Naive thymus-derived CD4-positive, alpha-beta T cell (primary cell): Measurements from ENCODE around the gene ZNF169. TPM values are rescaled to one million over a fixed set of nuclear protein-coding genes. Genes with fewer than 3 reads are reported as not detected.

Experiments
- ATAC-seq: fragments of 150-1000 bp; cut with Tn5 transposase; 2 replicates; pipeline ENCODE4 v1.10.0; 2021; ENCODE audit warnings: mild to moderate bottlenecking, moderate library complexity
- CTCF ChIA-PET: fragments of 350-600 bp; sonication (Branson Sonifier 250); formaldehyde crosslinking; loops from one replicate; lab custom pipeline; 2021; ENCODE audit warnings: antibody characterized with exemption; lab: Charles Lee
- POLR2A ChIA-PET: fragments of 350-600 bp; sonication (Branson Sonifier 250); formaldehyde crosslinking; loops from one replicate; lab custom pipeline; 2021; ENCODE audit warnings: antibody characterized with exemption, inconsistent platforms; lab: Charles Lee
- DNase-seq, 9 donors: peaks; one replicate each; pipeline versions ENCODE4 v3.0.0 to v3.0.0-alpha.2; 2020 to 2022; ENCODE audit warnings: mixed read lengths in 1 of 9
- H3K27ac ChIP-seq: one replicate; pipeline ENCODE4 v1.7.0; 2013; ENCODE audit warnings: mild to moderate bottlenecking, low read depth, low read length, moderate library complexity
- H3K27me3 ChIP-seq, 2 donors: one replicate each; pipeline ENCODE4 v1.7.0; 2013; ENCODE audit warnings: low read length in 2 of 2, mild to moderate bottlenecking in 2 of 2, moderate library complexity in 2 of 2; ENCODE audit not compliant: control insufficient read depth in 2 of 2, insufficient read depth in 2 of 2
- H3K36me3 ChIP-seq, 3 experiments: 1 replicate in 2 of 3; 2 replicates in 1 of 3; pipeline ENCODE4 v1.7.0; 2013; ENCODE audit warnings: low read length in 3 of 3, mild to moderate bottlenecking in 3 of 3, moderate library complexity in 1 of 3; ENCODE audit not compliant: insufficient read depth in 3 of 3, control insufficient read depth in 2 of 3
- H3K4me1 ChIP-seq, 2 donors: one replicate each; pipeline ENCODE4 v1.7.0; 2013; ENCODE audit warnings: low read length in 2 of 2, mild to moderate bottlenecking in 2 of 2, moderate library complexity in 1 of 2; ENCODE audit not compliant: control insufficient read depth in 2 of 2, insufficient read depth in 2 of 2
- H3K4me3 ChIP-seq: 2 replicates; pipeline ENCODE4 v1.7.0; 2013; ENCODE audit warnings: mild to moderate bottlenecking, low read length
- H3K9me3 ChIP-seq, 3 experiments: 1 replicate in 2 of 3; 2 replicates in 1 of 3; pipeline ENCODE4 v1.7.0; 2013; ENCODE audit warnings: low read length in 3 of 3; ENCODE audit not compliant: control insufficient read depth in 2 of 3
- H3K27ac Mint-ChIP-seq, 9 donors: one replicate each; pipeline ENCODE4 v1.8.0; 2020 to 2022; ENCODE audit warnings: mixed read lengths in 9 of 9, mild to moderate bottlenecking in 8 of 9, moderate library complexity in 5 of 9, inconsistent platforms in 2 of 9
- H3K27me3 Mint-ChIP-seq, 5 donors: one replicate each; pipeline ENCODE4 v1.8.0; 2021 to 2022; ENCODE audit warnings: mixed read lengths in 5 of 5, mild to moderate bottlenecking in 1 of 5
- H3K36me3 Mint-ChIP-seq, 5 donors: one replicate each; pipeline ENCODE4 v1.8.0; 2020 to 2022; ENCODE audit warnings: mixed read lengths in 5 of 5, mild to moderate bottlenecking in 3 of 5, inconsistent platforms in 1 of 5
- H3K4me1 Mint-ChIP-seq, 7 donors: one replicate each; pipeline ENCODE4 v1.8.0; 2020 to 2022; ENCODE audit warnings: mixed read lengths in 7 of 7, mild to moderate bottlenecking in 3 of 7, inconsistent platforms in 1 of 7
- H3K4me3 Mint-ChIP-seq, 10 donors: one replicate each; pipeline ENCODE4 v1.8.0; 2020 to 2022; ENCODE audit warnings: mild to moderate bottlenecking in 10 of 10, mixed read lengths in 10 of 10, moderate library complexity in 6 of 10, inconsistent platforms in 2 of 10
- H3K9me3 Mint-ChIP-seq, 11 donors: one replicate each; pipeline ENCODE4 v1.8.0; 2020 to 2022; ENCODE audit warnings: mixed read lengths in 11 of 11, mild to moderate bottlenecking in 4 of 11, inconsistent platforms in 1 of 11, moderate library complexity in 1 of 11
- intact Hi-C, 2 donors: fragments of 100-400 bp; cut with micrococcal nuclease; formaldehyde crosslinking; loops; one replicate each; pipeline ENCODE4 v1.15.1; 2023
- polyA plus RNA-seq, 2 donors: library from polyadenylated mRNA; unstranded; fragments of 300-500 nt; fragmentation: Illumina TruSeq; gene quantifications; one replicate each; pipeline ENCODE4 v1.2.3, GENCODE V29; 2021
- total RNA-seq, 6 experiments: library from RNA in 5 of 6; stranded (reverse) in 5 of 6; gene quantifications; 1 replicate in 5 of 6; 2 replicates in 1 of 6; pipeline ENCODE4 v1.2.3 and lab custom pipeline; 2021 to 2026

The ZNF169 gene
- total and polyA plus RNA-seq, 7 experiments from 2014 or later: 4.5 to 28.4 (median 8.1) TPM

- Mint-ChIP-seq H3K4me1 (peaks cover 3 to 14% (median 6%) of the 10 kb centered on the region in 7 donors), H3K27ac (no peak overlapping the region), H3K36me3 (peaks cover 30 to 76% (median 61%) of the 10 kb centered on the region in 5 donors), H3K27me3 (no peaks in the 10 kb centered on the region), H3K4me3 (no peak overlapping the region), H3K9me3 (peaks cover 0 to 22% (median 3%) of the 10 kb centered on the region in 11 donors)
- Histone ChIP-seq H3K4me3 (no peak overlapping the region), H3K9me3 (no peaks in the 10 kb centered on the region), H3K27me3 (no peaks in the 10 kb centered on the region), H3K4me1 (no peaks in the 10 kb centered on the region), H3K27ac (no peak overlapping the region), H3K36me3 (peaks cover 0 to 42% (median 3%) of the 10 kb centered on the region in 3 experiments)
- ATAC-seq (no peak), DNase-seq (no peak)
- CTCF ChIA-PET: interaction anchor here (0.5 to 0.7 kb wide), 2 partner anchors 13 to 16 kb away, joined by 3 read pairs; no protein-coding TSS in a partner anchor
- POLR2A ChIA-PET: no interaction called here
- intact Hi-C loops: no loop called here
Measured at GRCh38 chr9:94280409-94280989, 21.4 kb downstream of the ZNF169 start.

- intact Hi-C loops: no loop called here
- CTCF ChIA-PET: interaction anchor here (0.5 to 0.7 kb wide), 2 partner anchors 14 to 16 kb away, joined by 3 read pairs; no protein-coding TSS in a partner anchor
- ATAC-seq (no peak), DNase-seq (no peak)
- Histone ChIP-seq H3K9me3 (no peaks in the 10 kb centered on the region), H3K4me1 (no peaks in the 10 kb centered on the region), H3K4me3 (no peak overlapping the region), H3K36me3 (peaks cover 0 to 45% (median 3%) of the 10 kb centered on the region in 3 experiments), H3K27ac (no peak overlapping the region), H3K27me3 (no peaks in the 10 kb centered on the region)
- POLR2A ChIA-PET: no interaction called here
- Mint-ChIP-seq H3K27ac (no peak overlapping the region), H3K4me1 (peaks cover 3 to 14% (median 6%) of the 10 kb centered on the region in 7 donors), H3K4me3 (no peak overlapping the region), H3K9me3 (peaks cover 0 to 22% (median 3%) of the 10 kb centered on the region in 11 donors), H3K36me3 (peaks cover 32 to 76% (median 63%) of the 10 kb centered on the region in 5 donors), H3K27me3 (no peaks in the 10 kb centered on the region)
Measured at GRCh38 chr9:94281101-94281500, 22.0 kb downstream of the ZNF169 start.

DNA sequence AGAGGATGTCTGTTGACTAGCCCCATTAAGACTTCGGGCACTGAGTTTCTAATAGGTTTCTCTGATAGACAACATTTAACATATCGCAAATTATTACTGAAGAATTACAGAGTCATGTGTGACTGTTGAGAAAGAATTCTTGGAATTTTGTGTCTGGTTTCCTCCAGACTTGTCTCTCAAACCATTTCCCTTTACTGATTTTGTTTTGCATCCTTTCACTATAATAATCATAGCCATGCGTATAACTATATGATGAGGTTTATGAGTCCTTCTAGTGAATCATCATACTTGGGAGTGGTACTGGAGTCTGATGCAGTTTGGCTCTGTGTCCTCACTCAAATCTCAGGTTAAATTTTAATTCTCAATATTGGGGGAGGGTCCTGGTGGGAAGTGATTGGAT, 27.0 kb downstream of the ZNF169 start:
- Histone ChIP-seq H3K36me3 (peaks cover 0 to 41% (median 0%) of the 10 kb centered on the region in 3 experiments), H3K4me1 (no peaks in the 10 kb centered on the region), H3K4me3 (no peak overlapping the region), H3K27ac (no peak overlapping the region), H3K9me3 (no peaks in the 10 kb centered on the region), H3K27me3 (no peaks in the 10 kb centered on the region)
- H3K9me3 Mint-ChIP-seq: peaks cover 0 to 6% (median 0%) of the 10 kb centered on the region in 11 donors
- H3K27me3 Mint-ChIP-seq: no peaks in the 10 kb centered on the region
- POLR2A ChIA-PET: no interaction called here
- peaks cover 22 to 68% (median 56%) of the 10 kb centered on the region in 5 donors for H3K36me3 Mint-ChIP-seq
- ATAC-seq (no peak), DNase-seq (no peak)
- H3K4me3 Mint-ChIP-seq: no peak overlapping the region
- CTCF ChIA-PET: no interaction called here
- peak overlapping the region in 1 of 9 donors; percentile 76 for H3K27ac Mint-ChIP-seq
- intact Hi-C loops: no loop called here
- H3K4me1 Mint-ChIP-seq: peaks cover 0 to 8% (median 4%) of the 10 kb centered on the region in 7 donors

- peaks cover 0 to 45% (median 0%) of the 10 kb centered on the region in 3 experiments for H3K36me3 ChIP-seq
- intact Hi-C loops: no loop called here
- DNase-seq: no peak
- H3K27ac ChIP-seq: no peak overlapping the region
- CTCF ChIA-PET: no interaction called here
- ATAC-seq: no peak
- Mint-ChIP-seq H3K27me3 (no peaks in the 10 kb centered on the region), H3K4me1 (peaks cover 0 to 4% (median 2%) of the 10 kb centered on the region in 7 donors), H3K9me3 (peaks cover 0 to 5% (median 0%) of the 10 kb centered on the region in 11 donors), H3K27ac (no peak overlapping the region), H3K36me3 (peaks cover 16 to 68% (median 54%) of the 10 kb centered on the region in 5 donors), H3K4me3 (no peak overlapping the region)
- no peaks in the 10 kb centered on the region for H3K9me3 ChIP-seq
- no peak overlapping the region for H3K4me3 ChIP-seq
- H3K27me3 ChIP-seq: no peaks in the 10 kb centered on the region
- POLR2A ChIA-PET: interaction anchor here (0.9 kb wide), 1 partner anchor 45 kb away, joined by 3 read pairs; no protein-coding TSS in a partner anchor
- H3K4me1 ChIP-seq: no peaks in the 10 kb centered on the region
Measured at GRCh38 chr9:94287877-94288513, 28.9 kb downstream of the ZNF169 start.

DNA sequence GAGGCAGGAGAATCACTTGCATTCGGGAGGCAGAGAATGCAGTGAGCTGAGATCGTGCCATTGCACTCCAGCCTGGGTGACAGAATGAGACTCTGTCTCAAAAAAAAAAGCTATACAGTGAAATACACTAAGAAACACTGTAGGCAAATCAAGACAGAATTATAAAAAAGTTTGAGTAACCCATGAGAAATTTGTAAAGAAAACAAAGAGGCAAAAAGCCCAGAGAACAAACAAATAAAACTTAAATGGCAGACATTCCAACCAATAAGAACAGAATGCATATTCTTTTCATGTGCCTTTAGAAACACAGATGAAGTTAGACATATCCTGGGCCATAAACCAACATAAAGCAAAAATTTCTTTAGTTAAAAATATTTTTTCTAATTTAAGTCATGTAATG, 30.6 kb downstream of the ZNF169 start:
- CTCF ChIA-PET: no interaction called here

DNA sequence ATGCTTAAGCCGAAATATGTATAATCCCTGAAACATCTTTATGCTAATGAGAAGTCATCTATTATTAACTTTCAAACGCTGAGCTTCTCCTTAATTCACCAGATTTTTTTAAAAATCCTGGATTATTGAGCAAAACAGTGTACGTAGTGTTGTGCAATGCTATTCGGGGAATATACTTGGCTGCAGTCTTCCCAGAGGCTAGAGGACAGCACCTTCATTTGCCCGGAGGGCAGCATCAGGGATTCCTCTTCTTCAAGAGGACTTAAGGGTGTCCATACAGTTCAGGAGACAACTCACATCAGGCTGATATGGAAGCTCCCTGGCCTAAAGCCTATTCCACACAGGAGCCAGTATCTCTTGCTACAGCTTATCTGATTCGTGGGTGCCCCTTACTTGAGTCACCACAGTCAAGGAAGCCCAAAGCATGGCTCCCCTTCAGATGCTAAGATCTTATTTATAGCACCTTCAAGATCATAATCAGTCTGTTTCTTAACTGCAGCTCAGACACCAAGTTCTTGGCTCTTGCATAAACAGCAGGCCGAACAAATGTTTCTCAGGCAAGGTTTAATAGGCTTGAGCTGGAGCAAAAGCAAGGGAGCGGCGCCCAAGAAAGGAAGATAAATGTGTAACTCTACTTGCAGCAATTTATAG, 40.0 kb downstream of the ZNF169 start:
- Histone ChIP-seq H3K4me1 (no peaks in the 10 kb centered on the region), H3K36me3 (peaks cover 0 to 20% (median 7%) of the 10 kb centered on the region in 3 experiments), H3K27ac (no peak overlapping the region), H3K9me3 (no peaks in the 10 kb centered on the region), H3K27me3 (no peaks in the 10 kb centered on the region), H3K4me3 (no peak overlapping the region)
- no peaks in the 10 kb centered on the region for H3K4me1 Mint-ChIP-seq
- no peak overlapping the region for H3K4me3 Mint-ChIP-seq
- CTCF ChIA-PET: no interaction called here
- DNase-seq: no peak
- POLR2A ChIA-PET: no interaction called here
- peaks cover 5 to 56% (median 30%) of the 10 kb centered on the region in 5 donors for H3K36me3 Mint-ChIP-seq
- no peaks in the 10 kb centered on the region for H3K9me3 Mint-ChIP-seq
- H3K27ac Mint-ChIP-seq: no peak overlapping the region
- no peaks in the 10 kb centered on the region for H3K27me3 Mint-ChIP-seq
- intact Hi-C loops: no loop called here
- ATAC-seq: no peak

More for the DNA sequence above, 30.6 kb downstream of the ZNF169 start:
- no peaks in the 10 kb centered on the region for H3K4me1 ChIP-seq
- no peaks in the 10 kb centered on the region for H3K27me3 ChIP-seq
- Mint-ChIP-seq H3K27ac (no peak overlapping the region), H3K36me3 (peaks cover 24 to 76% (median 62%) of the 10 kb centered on the region in 5 donors), H3K9me3 (peaks cover 0 to 5% (median 0%) of the 10 kb centered on the region in 11 donors), H3K4me1 (peaks cover 0 to 4% (median 2%) of the 10 kb centered on the region in 7 donors), H3K4me3 (no peak overlapping the region), H3K27me3 (no peaks in the 10 kb centered on the region)
- no peak overlapping the region for H3K4me3 ChIP-seq
- ATAC-seq (no peak), DNase-seq (no peak)
- intact Hi-C loops: no loop called here
- H3K27ac ChIP-seq: no peak overlapping the region
- POLR2A ChIA-PET: no interaction called here
- peaks cover 0 to 59% (median 4%) of the 10 kb centered on the region in 3 experiments for H3K36me3 ChIP-seq
- no peaks in the 10 kb centered on the region for H3K9me3 ChIP-seq
